NB4 (cell line): ENCODE measurements around the gene HIBCH.

ENCODE experiments used
- POLR2A ChIP-seq: IDR thresholded peaks from 2 replicates; pipeline ENCODE4 v1.6.1; 2011; ENCODE audit warnings: mild to moderate bottlenecking; ENCODE audit not compliant: insufficient read length; ENCODE audit errors: extremely low read depth
- TF ChIP-seq, protein P1 (sequence below): IDR thresholded peaks from one replicate; pipeline ENCODE4 v1.5.1; 2012; ENCODE audit warnings: low read depth, low read length

DNA sequence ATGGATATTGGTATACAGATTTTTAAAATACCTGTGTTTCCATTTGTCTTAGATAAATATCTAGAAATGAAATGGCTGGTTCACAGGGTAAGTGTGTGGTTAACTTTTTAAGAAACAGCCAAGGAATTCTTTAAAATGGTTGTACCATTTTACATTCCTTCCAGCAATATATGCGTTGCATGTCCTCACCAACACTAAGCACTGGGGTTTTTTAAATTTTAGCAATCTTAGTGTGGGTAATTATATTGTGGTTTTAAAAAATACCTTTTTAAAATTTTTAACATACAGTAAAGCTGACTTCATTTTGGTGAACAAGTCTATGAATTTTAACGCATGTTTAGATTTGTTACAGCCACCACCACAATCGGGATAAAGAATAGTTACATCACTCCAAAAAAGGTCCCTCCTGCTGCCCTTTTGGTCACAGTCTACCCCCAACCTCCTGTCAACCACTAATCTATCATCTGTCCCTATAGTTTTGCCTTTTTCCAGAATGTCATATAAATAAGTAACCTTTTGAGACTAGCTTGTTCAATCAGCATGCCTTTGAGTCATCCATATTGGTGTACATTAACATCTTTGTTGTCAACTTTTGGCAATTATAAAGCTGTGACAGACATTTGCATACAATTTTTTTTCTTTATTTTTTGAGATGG, 129.0 kb downstream of the HIBCH start:
- TF ChIP-seq, protein P1, sequence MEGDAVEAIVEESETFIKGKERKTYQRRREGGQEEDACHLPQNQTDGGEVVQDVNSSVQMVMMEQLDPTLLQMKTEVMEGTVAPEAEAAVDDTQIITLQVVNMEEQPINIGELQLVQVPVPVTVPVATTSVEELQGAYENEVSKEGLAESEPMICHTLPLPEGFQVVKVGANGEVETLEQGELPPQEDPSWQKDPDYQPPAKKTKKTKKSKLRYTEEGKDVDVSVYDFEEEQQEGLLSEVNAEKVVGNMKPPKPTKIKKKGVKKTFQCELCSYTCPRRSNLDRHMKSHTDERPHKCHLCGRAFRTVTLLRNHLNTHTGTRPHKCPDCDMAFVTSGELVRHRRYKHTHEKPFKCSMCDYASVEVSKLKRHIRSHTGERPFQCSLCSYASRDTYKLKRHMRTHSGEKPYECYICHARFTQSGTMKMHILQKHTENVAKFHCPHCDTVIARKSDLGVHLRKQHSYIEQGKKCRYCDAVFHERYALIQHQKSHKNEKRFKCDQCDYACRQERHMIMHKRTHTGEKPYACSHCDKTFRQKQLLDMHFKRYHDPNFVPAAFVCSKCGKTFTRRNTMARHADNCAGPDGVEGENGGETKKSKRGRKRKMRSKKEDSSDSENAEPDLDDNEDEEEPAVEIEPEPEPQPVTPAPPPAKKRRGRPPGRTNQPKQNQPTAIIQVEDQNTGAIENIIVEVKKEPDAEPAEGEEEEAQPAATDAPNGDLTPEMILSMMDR: no peak
- no peak for TF ChIP-seq POLR2A
